Lower lobe of right lung (tissue), 2 donors: Measurements from ENCODE around the gene DAP. TPM values are rescaled to one million over a fixed set of nuclear protein-coding genes. Genes with fewer than 3 reads are reported as not detected.

Source experiments
- ATAC-seq, 2 donors: fragments of 200-7000 bp; cut with Tn5 transposase; one replicate each; pipeline ENCODE4 v1.9.1; 2020 to 2022; ENCODE audit warnings: mild to moderate bottlenecking in 2 of 2, moderate library complexity in 2 of 2
- DNase-seq: peaks from one replicate; pipeline ENCODE4 v3.0.0-alpha.2; 2020
- H3K27ac ChIP-seq: fragments of 200-600 bp; one replicate; pipeline ENCODE4 v1.8.0; 2022
- H3K27me3 ChIP-seq: fragments of 200-600 bp; one replicate; pipeline ENCODE4 v1.8.0; 2022; ENCODE audit warnings: low read depth
- H3K36me3 ChIP-seq: fragments of 200-600 bp; one replicate; pipeline ENCODE4 v1.8.0; 2022; ENCODE audit warnings: mild to moderate bottlenecking
- H3K4me1 ChIP-seq: fragments of 200-600 bp; one replicate; pipeline ENCODE4 v1.8.0; 2022
- H3K4me3 ChIP-seq: fragments of 200-600 bp; one replicate; pipeline ENCODE4 v1.8.0; 2022; ENCODE audit warnings: mild to moderate bottlenecking
- H3K9me3 ChIP-seq: fragments of 200-600 bp; one replicate; pipeline ENCODE4 v1.8.0; 2022
- intact Hi-C: fragments of 100-400 bp; cut with DNase I; formaldehyde crosslinking; loops from one replicate; pipeline ENCODE4 v1.11.0; 2022
- total RNA-seq: library from RNA; stranded (reverse); fragmentation: NEBNext Ultra II Directional; extraction: Animal tissue kit (Norgen Biotek cat#: 25700); gene quantifications from one replicate; pipeline ENCODE4 v1.2.1, GENCODE V29; 2021
- TF ChIP-seq, protein P1 (sequence below): fragments of 200-600 bp; IDR thresholded peaks from one replicate; pipeline ENCODE4 v1.8.0; 2022; ENCODE audit warnings: antibody characterized with exemption, mild to moderate bottlenecking
- donor health status: DM: no; HTN: yes; CAD: no; lungs with severe emphysema.

Gene DAP
- total RNA-seq, 1 donor from 2014 or later, result 89.8 TPM

DNA sequence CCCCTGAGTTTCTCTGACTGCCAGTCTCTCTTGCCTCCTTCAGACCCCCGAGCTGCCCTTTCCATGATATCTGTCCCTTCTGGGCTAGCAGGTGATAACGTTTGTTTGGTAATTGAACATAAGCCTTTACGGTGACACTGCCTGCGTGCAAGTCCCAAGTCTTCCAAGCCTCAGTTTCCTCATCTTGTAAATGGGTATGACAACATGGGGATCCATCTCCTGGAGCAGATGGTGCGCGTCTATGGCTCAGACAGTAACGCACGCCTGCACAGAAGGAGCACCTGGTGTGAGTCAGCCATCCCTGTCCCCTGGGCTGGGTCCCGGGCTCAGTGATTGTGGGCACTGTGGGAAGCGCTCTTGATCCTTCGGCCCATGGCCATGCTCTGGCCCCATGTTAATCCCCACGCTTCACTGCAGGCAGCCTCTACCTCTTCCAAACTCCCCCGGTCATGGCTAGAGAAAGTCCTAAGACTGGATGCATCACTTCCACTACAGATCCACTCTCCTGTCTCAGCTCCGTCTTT, 85.8 kb downstream of the DAP start:
- no peak overlapping the region for H3K4me3 ChIP-seq
- H3K27ac ChIP-seq, result no peak overlapping the region
- H3K27me3 ChIP-seq, result no peaks in the 10 kb centered on the region
- peaks cover 29% of the 10 kb centered on the region for H3K36me3 ChIP-seq
- H3K4me1 ChIP-seq, result peaks cover 4% of the 10 kb centered on the region
- DNase-seq, result no peak
- TF ChIP-seq, protein P1, sequence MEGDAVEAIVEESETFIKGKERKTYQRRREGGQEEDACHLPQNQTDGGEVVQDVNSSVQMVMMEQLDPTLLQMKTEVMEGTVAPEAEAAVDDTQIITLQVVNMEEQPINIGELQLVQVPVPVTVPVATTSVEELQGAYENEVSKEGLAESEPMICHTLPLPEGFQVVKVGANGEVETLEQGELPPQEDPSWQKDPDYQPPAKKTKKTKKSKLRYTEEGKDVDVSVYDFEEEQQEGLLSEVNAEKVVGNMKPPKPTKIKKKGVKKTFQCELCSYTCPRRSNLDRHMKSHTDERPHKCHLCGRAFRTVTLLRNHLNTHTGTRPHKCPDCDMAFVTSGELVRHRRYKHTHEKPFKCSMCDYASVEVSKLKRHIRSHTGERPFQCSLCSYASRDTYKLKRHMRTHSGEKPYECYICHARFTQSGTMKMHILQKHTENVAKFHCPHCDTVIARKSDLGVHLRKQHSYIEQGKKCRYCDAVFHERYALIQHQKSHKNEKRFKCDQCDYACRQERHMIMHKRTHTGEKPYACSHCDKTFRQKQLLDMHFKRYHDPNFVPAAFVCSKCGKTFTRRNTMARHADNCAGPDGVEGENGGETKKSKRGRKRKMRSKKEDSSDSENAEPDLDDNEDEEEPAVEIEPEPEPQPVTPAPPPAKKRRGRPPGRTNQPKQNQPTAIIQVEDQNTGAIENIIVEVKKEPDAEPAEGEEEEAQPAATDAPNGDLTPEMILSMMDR, result no peak
- intact Hi-C loops, result no loop called here
- no peak for ATAC-seq
- no peaks in the 10 kb centered on the region for H3K9me3 ChIP-seq

DNA sequence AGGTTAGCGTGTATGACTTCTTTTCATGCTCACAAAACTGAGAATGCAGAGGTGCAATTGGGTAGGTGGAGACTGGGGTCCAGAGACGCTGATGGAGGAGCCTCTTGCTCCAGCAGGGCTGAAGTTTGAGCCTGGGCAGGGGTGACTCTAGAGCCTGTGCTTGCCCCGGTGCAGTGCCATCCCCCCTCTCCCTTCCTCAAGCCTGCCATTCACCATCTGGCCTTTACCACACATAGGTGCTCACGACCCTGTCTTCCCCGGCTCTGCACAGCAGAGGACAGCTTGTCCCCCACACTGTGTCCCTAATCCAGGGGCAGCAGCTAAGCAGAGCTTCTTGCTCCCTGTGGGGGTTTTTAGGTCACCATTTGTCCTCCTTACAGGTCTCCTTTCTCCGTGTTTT, 86.5 kb downstream of the DAP start:
- DNase-seq (no peak), ATAC-seq (peak in 1 of 2 donors; percentile 23)
- H3K9me3 ChIP-seq, result no peaks in the 10 kb centered on the region
- peaks cover 4% of the 10 kb centered on the region for H3K4me1 ChIP-seq
- TF ChIP-seq, protein P1, result no peak
- H3K4me3 ChIP-seq, result no peak overlapping the region
- H3K36me3 ChIP-seq, result peaks cover 22% of the 10 kb centered on the region
- no peaks in the 10 kb centered on the region for H3K27me3 ChIP-seq
- intact Hi-C loops, result no loop called here
- H3K27ac ChIP-seq, result no peak overlapping the region

DNA sequence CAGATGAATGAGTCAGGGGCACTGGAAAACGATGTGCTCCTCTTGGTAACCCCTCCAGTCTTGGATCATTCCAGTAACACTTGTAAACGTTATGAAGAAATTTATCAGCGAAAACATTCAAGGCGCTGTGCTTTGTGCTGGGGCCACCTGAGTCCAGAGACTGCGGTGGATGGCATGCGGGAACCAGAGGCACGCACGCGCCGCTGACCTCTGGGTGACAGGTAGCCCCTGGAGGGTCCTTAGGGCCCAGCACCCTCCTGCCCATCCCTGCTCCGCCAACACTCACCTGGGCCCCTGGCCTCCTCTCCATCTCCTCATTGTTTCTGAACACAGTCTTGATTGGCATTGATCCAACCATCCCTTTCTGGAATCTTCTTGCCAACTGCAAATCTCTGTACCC, 86.9 kb downstream of the DAP start:
- Histone ChIP-seq H3K36me3 (peaks cover 18% of the 10 kb centered on the region), H3K4me3 (no peak overlapping the region), H3K4me1 (peaks cover 4% of the 10 kb centered on the region), H3K9me3 (no peaks in the 10 kb centered on the region), H3K27ac (no peak overlapping the region), H3K27me3 (no peaks in the 10 kb centered on the region)
- intact Hi-C loops, result no loop called here
- TF ChIP-seq, protein P1, result no peak
- no peak for DNase-seq
- ATAC-seq, result no peak

DNA sequence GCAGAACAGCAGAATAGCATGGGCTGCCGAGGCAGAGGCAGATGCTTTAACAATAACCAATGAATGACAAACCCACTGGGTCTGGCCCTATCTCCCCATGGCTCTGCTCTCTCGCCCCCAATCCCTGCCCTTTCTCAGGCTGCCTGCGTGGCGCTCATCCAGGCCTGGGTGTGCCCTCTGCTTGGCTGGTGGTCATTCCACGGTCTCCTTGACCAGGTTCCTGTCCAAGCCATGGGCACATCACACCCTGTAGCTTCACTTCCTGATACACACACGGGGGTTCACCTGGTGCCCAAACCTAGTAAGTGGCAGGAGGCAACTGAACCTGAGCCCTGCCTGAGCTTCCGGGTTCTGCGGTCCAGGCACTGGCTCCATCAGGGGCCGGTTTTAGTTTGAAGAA, 87.6 kb downstream of the DAP start:
- intact Hi-C loops, result no loop called here

GRCh38 chr5:10673017-10673389, 88.0 kb downstream of the DAP start:
- Histone ChIP-seq H3K36me3 (peaks cover 7% of the 10 kb centered on the region), H3K27me3 (no peaks in the 10 kb centered on the region), H3K4me3 (no peak overlapping the region), H3K9me3 (no peaks in the 10 kb centered on the region), H3K4me1 (peaks cover 4% of the 10 kb centered on the region), H3K27ac (no peak overlapping the region)
- TF ChIP-seq, protein P1, result no peak
- no peak for DNase-seq
- intact Hi-C loops, result no loop called here
- ATAC-seq, result no peak

More for the DNA sequence above, 87.6 kb downstream of the DAP start:
- Histone ChIP-seq H3K36me3 (peaks cover 11% of the 10 kb centered on the region), H3K4me1 (peaks cover 4% of the 10 kb centered on the region), H3K27ac (no peak overlapping the region), H3K27me3 (no peaks in the 10 kb centered on the region), H3K4me3 (no peak overlapping the region), H3K9me3 (no peaks in the 10 kb centered on the region)
- DNase-seq (no peak), ATAC-seq (no peak)
- TF ChIP-seq, protein P1, result no peak
